Measurements from ENCODE around the gene FADS1.
A peak's percentile ranks its signal among the peaks of the same experiment; 100 is the strongest.

Gene FADS1

GRCh38 chr11:61795459-61795858 lies 21.3 kb downstream of the FADS1 start:
- TF ChIP-seq CTCF (IDR thresholded peaks at IDR 0.05): no peak
- Histone ChIP-seq H3K4me1 (peaks cover 0 to 33% (median 18%) of the 10 kb centered on the region in 4 donors), H3K9me3 (no peaks in the 10 kb centered on the region), H3K36me3 (peaks cover 0 to 12% (median under 1%) of the 10 kb centered on the region in 3 donors), H3K4me3 (no peak overlapping the region), H3K27ac (no peak overlapping the region), H3K27me3 (no peaks in the 10 kb centered on the region)
- intact Hi-C loops (cut with DNase I; ENCODE audit: low total_unique reads): loop anchor here (5.0 to 10.0 kb wide), 3 partner anchors 92 to 309 kb away; no protein-coding TSS in a partner anchor
- no peak for DNase-seq

GRCh38 chr11:61794579-61794978 lies 22.2 kb downstream of the FADS1 start:
- peaks cover 0 to 33% (median 18%) of the 10 kb centered on the region in 4 donors for H3K4me1 ChIP-seq
- no peaks in the 10 kb centered on the region for H3K27me3 ChIP-seq
- DNase-seq: no peak
- intact Hi-C loops (cut with DNase I; ENCODE audit: low total_unique reads): loop anchor here (10.0 kb wide), 1 partner anchor 310 kb away; no protein-coding TSS in a partner anchor
- no peaks in the 10 kb centered on the region for H3K9me3 ChIP-seq
- peaks cover 7 to 20% (median 9%) of the 10 kb centered on the region in 3 donors for H3K36me3 ChIP-seq
- H3K4me3 ChIP-seq: no peak overlapping the region
- no peak overlapping the region for H3K27ac ChIP-seq
- TF ChIP-seq CTCF (IDR thresholded peaks at IDR 0.05): no peak

GRCh38 chr11:61793829-61794204 lies 23.0 kb downstream of the FADS1 start:
- Histone ChIP-seq H3K27me3 (no peaks in the 10 kb centered on the region), H3K27ac (no peak overlapping the region), H3K36me3 (peaks cover 15 to 28% (median 17%) of the 10 kb centered on the region in 3 donors), H3K9me3 (no peaks in the 10 kb centered on the region), H3K4me1 (peaks cover 0 to 33% (median 18%) of the 10 kb centered on the region in 4 donors), H3K4me3 (no peak overlapping the region)
- intact Hi-C loops (cut with DNase I; ENCODE audit: low total_unique reads): loop anchor here (10.0 kb wide), 1 partner anchor 311 kb away; no protein-coding TSS in a partner anchor
- no peak for DNase-seq
- no peak for TF ChIP-seq CTCF (IDR thresholded peaks at IDR 0.05)

GRCh38 chr11:61793083-61793828 lies 23.5 kb downstream of the FADS1 start:
- H3K36me3 ChIP-seq: peaks cover 21 to 34% (median 22%) of the 10 kb centered on the region in 3 donors
- intact Hi-C loops (cut with DNase I; ENCODE audit: low total_unique reads): loop anchor here (10.0 kb wide), 1 partner anchor 312 kb away; no protein-coding TSS in a partner anchor
- DNase-seq: no peak
- no peaks in the 10 kb centered on the region for H3K9me3 ChIP-seq
- TF ChIP-seq CTCF (IDR thresholded peaks at IDR 0.05): no peak
- peaks cover 0 to 33% (median 18%) of the 10 kb centered on the region in 4 donors for H3K4me1 ChIP-seq
- H3K27ac ChIP-seq: peak overlapping the region; percentile 88 to 89
- H3K4me3 ChIP-seq: peak overlapping the region; percentile 71 to 77
- H3K27me3 ChIP-seq: no peaks in the 10 kb centered on the region

- Histone ChIP-seq H3K27ac (peak within 1 kb of the TSS; percentile 88 to 89), H3K4me1 (peaks cover 0 to 28% (median 18%) of the 10 kb centered on the region in 4 donors), H3K27me3 (no peaks in the 10 kb centered on the region), H3K4me3 (peak within 1 kb of the TSS; percentile 71 to 77), H3K9me3 (no peaks in the 10 kb centered on the region), H3K36me3 (peaks cover 28 to 41% (median 30%) of the 10 kb centered on the region in 3 donors)
- DNase-seq: peak; percentile 87 to 93
- intact Hi-C loops (cut with DNase I; ENCODE audit: low total_unique reads): loop anchor here (10.0 kb wide), 1 partner anchor 312 kb away; no protein-coding TSS in a partner anchor
- TF ChIP-seq CTCF (IDR thresholded peaks at IDR 0.05): peak; percentile 21 to 35
These were observed 24.3 kb downstream of the FADS1 start, which contains the start of the genes FEN1 and TMEM258 for GRCh38 chr11:61792310-61793082. Gene FEN1 (plus strand): TSS chr11:61792911. CDS start chr11:61795362, 2,451 bp downstream. Gene TMEM258 (minus strand): TSS chr11:61792599. CDS start chr11:61792558, 41 bp downstream.

Data from tibial artery (tissue), 4 donors.